IMR-90 (cell line): ENCODE results near the gene SMIM43. TPM values are rescaled to one million over a fixed set of nuclear protein-coding genes. Genes with fewer than 3 reads are reported as not detected.
A peak's percentile ranks its signal among the peaks of the same experiment; 100 is the strongest.

ENCODE experiments used
- ATAC-seq: fragments of 200-7000 bp; cut with Tn5 transposase; 2 replicates; pipeline ENCODE4 v1.9.1; 2020; ENCODE audit warnings: low read depth, mild to moderate bottlenecking, moderate library complexity
- BruUV-seq: library from RNA; stranded (reverse); fragments of 400-500 nt; replicated peaks from 2 replicates; lab custom pipeline; 2021; lab: Mats Ljungman, UMichigan
- CTCF ChIA-PET: fragments of 300-600 bp; formaldehyde crosslinking; extraction: SDS; loops from one replicate; lab custom pipeline; 2021; ENCODE audit warnings: antibody characterized with exemption; lab: Yijun Ruan, JAX
- POLR2A ChIA-PET: fragments of 300-600 bp; sonication (Branson Sonifier 250); formaldehyde crosslinking; loops from one replicate; lab custom pipeline; 2022; ENCODE audit warnings: antibody characterized with exemption; ENCODE audit not compliant: unreplicated experiment; lab: Charles Lee
- DNase-seq: peaks from one replicate; pipeline ENCODE4 v3.0.0; 2013
- H2AFZ ChIP-seq: replicated peaks from 2 replicates; pipeline ENCODE3; 2013; ENCODE audit warnings: low read length, mild to moderate bottlenecking; ENCODE audit not compliant: poor library complexity
- H2AK5ac ChIP-seq: 2 replicates; pipeline ENCODE4 v1.6.1; 2013; ENCODE audit warnings: low read depth, low read length, inconsistent platforms
- H2AK9ac ChIP-seq: replicated peaks from 2 replicates; pipeline ENCODE3; 2013; ENCODE audit warnings: mild to moderate bottlenecking, low read depth, low read length, moderate library complexity; ENCODE audit not compliant: poor library complexity
- H2BK120ac ChIP-seq: 2 replicates; pipeline ENCODE4 v1.6.1; 2013; ENCODE audit warnings: low read depth, low read length, inconsistent platforms
- H2BK15ac ChIP-seq: 3 replicates; pipeline ENCODE4 v1.6.1; 2013; ENCODE audit warnings: low read depth, low read length, inconsistent platforms
- H2BK20ac ChIP-seq: 2 replicates; pipeline ENCODE4 v1.6.1; 2013; ENCODE audit warnings: low read depth, mild to moderate bottlenecking, inconsistent platforms, low read length, moderate library complexity
- H2BK5ac ChIP-seq: 2 replicates; pipeline ENCODE4 v1.6.1; 2013; ENCODE audit warnings: mild to moderate bottlenecking, low read depth, low read length, inconsistent platforms; ENCODE audit not compliant: poor library complexity, severe bottlenecking
- H3K14ac ChIP-seq: replicated peaks from 2 replicates; pipeline ENCODE4 v1.6.1; 2013; ENCODE audit warnings: low read depth, low read length, inconsistent platforms
- H3K18ac ChIP-seq: 2 replicates; pipeline ENCODE4 v1.6.1; 2013; ENCODE audit warnings: low read depth, low read length, control low read depth
- H3K23ac ChIP-seq: 2 replicates; pipeline ENCODE4 v1.6.1; 2013; ENCODE audit warnings: low read depth, low read length, inconsistent platforms
- H3K27ac ChIP-seq: 2 replicates; pipeline ENCODE4 v1.5.1; 2013; ENCODE audit warnings: mild to moderate bottlenecking, control low read depth, low read length; ENCODE audit not compliant: insufficient read depth
- H3K27me3 ChIP-seq: 2 replicates; pipeline ENCODE4 v1.6.1; 2013; ENCODE audit warnings: low read length; ENCODE audit not compliant: control insufficient read depth, insufficient read depth
- H3K36me3 ChIP-seq: 2 replicates; pipeline ENCODE4 v1.6.1; 2013; ENCODE audit warnings: low read length, mixed read lengths; ENCODE audit not compliant: control insufficient read depth, insufficient read depth
- H3K4ac ChIP-seq: 2 replicates; pipeline ENCODE4 v1.6.1; 2013; ENCODE audit warnings: low read depth, low read length, inconsistent platforms
- H3K4me1 ChIP-seq: 2 replicates; pipeline ENCODE4 v1.6.1; 2013; ENCODE audit warnings: low read length, mixed read lengths; ENCODE audit not compliant: control insufficient read depth, insufficient read depth
- H3K4me2 ChIP-seq: 2 replicates; pipeline ENCODE4 v1.6.1; 2013; ENCODE audit warnings: low read depth, mild to moderate bottlenecking, control low read depth, low read length, moderate library complexity
- H3K4me3 ChIP-seq: 2 replicates; pipeline ENCODE4 v1.5.1; 2013; ENCODE audit warnings: low read depth, mild to moderate bottlenecking, control low read depth, low read length, moderate library complexity; ENCODE audit not compliant: insufficient read depth
- H3K56ac ChIP-seq: 2 replicates; pipeline ENCODE4 v1.6.1; 2013; ENCODE audit warnings: low read length, inconsistent platforms; ENCODE audit not compliant: insufficient read depth; ENCODE audit errors: extremely low read depth
- H3K79me1 ChIP-seq, 2 experiments: 2 replicates each; pipeline ENCODE4 v1.6.1; 2013; ENCODE audit warnings: low read length in 2 of 2, inconsistent platforms in 1 of 2, low read depth in 1 of 2
- H3K9ac ChIP-seq: 2 replicates; pipeline ENCODE4 v1.6.1; 2013; ENCODE audit warnings: low read depth, low read length, control low read depth
- H3K9me1 ChIP-seq: 2 replicates; pipeline ENCODE4 v1.6.1; 2013; ENCODE audit warnings: low read length, inconsistent platforms; ENCODE audit not compliant: insufficient read depth
- H3K9me3 ChIP-seq: 2 replicates; pipeline ENCODE4 v1.6.1; 2013; ENCODE audit warnings: low read length; ENCODE audit not compliant: control insufficient read depth, insufficient read depth
- H4K20me1 ChIP-seq: 2 replicates; pipeline ENCODE4 v1.6.1; 2013; ENCODE audit warnings: low read length, inconsistent platforms; ENCODE audit not compliant: insufficient read depth
- H4K5ac ChIP-seq: 2 replicates; pipeline ENCODE4 v1.6.1; 2013; ENCODE audit warnings: mild to moderate bottlenecking, low read depth, low read length, control low read depth
- H4K8ac ChIP-seq, 2 experiments: 2 replicates each; pipeline ENCODE4 v1.6.1; 2013; ENCODE audit warnings: low read depth in 2 of 2, low read length in 2 of 2, control low read depth in 1 of 2, inconsistent platforms in 1 of 2
- H4K91ac ChIP-seq: 2 replicates; pipeline ENCODE4 v1.6.1; 2013; ENCODE audit warnings: low read depth, low read length, inconsistent platforms; ENCODE audit not compliant: insufficient read depth
- BHLHE40 ChIP-seq: fragments of 150-350 bp; IDR thresholded peaks from 2 replicates; pipeline ENCODE4 v1.6.1; 2016; ENCODE audit warnings: mild to moderate bottlenecking, low read depth, low read length
- CEBPB ChIP-seq: IDR thresholded peaks from 2 replicates; pipeline ENCODE4 v1.6.1; 2012; ENCODE audit warnings: low read depth, low read length, improper control_type of control experiment
- CHD1 ChIP-seq: IDR thresholded peaks from 2 replicates; pipeline ENCODE4 v1.6.1; 2012; ENCODE audit warnings: low read depth, low read length, improper control_type of control experiment
- ELK1 ChIP-seq: fragments of 150-350 bp; IDR thresholded peaks from 2 replicates; pipeline ENCODE4 v1.6.1; 2016; ENCODE audit warnings: low read depth, mild to moderate bottlenecking, low read length, moderate library complexity, borderline replicate concordance
- MXI1 ChIP-seq: IDR thresholded peaks from 2 replicates; pipeline ENCODE4 v1.6.1; 2012; ENCODE audit warnings: low read depth, mild to moderate bottlenecking, low read length, moderate library complexity, borderline replicate concordance
- RCOR1 ChIP-seq: IDR thresholded peaks from 2 replicates; pipeline ENCODE4 v1.6.1; 2012; ENCODE audit warnings: mild to moderate bottlenecking, low read length, improper control_type of control experiment; ENCODE audit not compliant: insufficient replicate concordance
- RFX5 ChIP-seq: IDR thresholded peaks from 2 replicates; pipeline ENCODE4 v1.8.0; 2012; ENCODE audit warnings: low read depth, mild to moderate bottlenecking, low read length, moderate library complexity
- USF2 ChIP-seq: fragments of 150-350 bp; IDR thresholded peaks from 2 replicates; pipeline ENCODE4 v1.6.1; 2017; ENCODE audit warnings: mild to moderate bottlenecking, antibody characterized with exemption, low read length, low read depth
- WGBS, 2 experiments: methylation state at CpG; one replicate each; pipeline versions ENCODE4 v1.1.5 to v1.1.7; 2013; ENCODE audit warnings: missing lambda C conversion rate in 2 of 2; ENCODE audit not compliant: insufficient read length in 1 of 2; ENCODE audit errors: extremely low coverage in 2 of 2; 5-methylcytosine and 5-hydroxymethylcytosine counted together
- dilution Hi-C: fragments of 300-500 bp; cut with HindIII; formaldehyde crosslinking; loops from one replicate; pipeline ENCODE4 v1.14.3; 2018; ENCODE audit warnings: low sequenced_read_pairs; ENCODE audit not compliant: unreplicated experiment
- in situ Hi-C: fragments of 300-500 bp; cut with MboI; formaldehyde crosslinking; loops from 3 replicates; pipeline ENCODE4 v1.14.3; 2019; ENCODE audit warnings: low sequenced_read_pairs, inconsistent platforms, mixed read lengths
- intact Hi-C: fragments of 100-400 bp; cut with micrococcal nuclease; formaldehyde crosslinking; loops from 2 replicates; pipeline ENCODE4 v1.10.0; 2022
- polyA plus RNA-seq, 3 experiments: library from polyadenylated mRNA; depleted of rRNA; stranded (reverse); fragments of >200 nt; gene quantifications; 2 replicates each; pipeline ENCODE4 v1.2.3, GENCODE V29; 2012; ENCODE audit warnings: low replicate concordance in 1 of 3
- total RNA-seq: library from RNA; depleted of rRNA; stranded (reverse); fragments of >200 nt; gene quantifications from 2 replicates; pipeline ENCODE4 v1.2.3, GENCODE V29; 2012

The SMIM43 gene
- total and polyA plus RNA-seq, 2 of the 4 experiments (the other 2 are of a cell fraction): 1.4 to 2.8 TPM

GRCh38 chr4:121765368-121765705 lies 373 bp upstream of the SMIM43 start:
- Histone ChIP-seq H4K8ac (peak overlapping the region in 1 of 2 experiments; percentile 63; a peak in 3 of 4 replicates), H3K36me3 (no peaks in the 10 kb centered on the region), H3K23ac (peak overlapping the region; percentile 79; the same call in 1 of the 2 replicates), H4K20me1 (no peaks in the 10 kb centered on the region), H4K91ac (peak overlapping the region; percentile 81; the same call in 1 of the 2 replicates), H2BK20ac (peak overlapping the region; percentile 54), H3K79me1 (peaks cover 0 to 3% of the 10 kb centered on the region in 2 experiments; a peak in 2 of 4 replicates), H2BK120ac (peak overlapping the region; percentile 70), H3K4me3 (peak overlapping the region; percentile 95), H3K9me1 (0 out of 2 replicates have a peak, but pooled peaks cover 6% of the 10 kb centered on the region), H2AK5ac (no peak overlapping the region), H3K27me3 (no peaks in the 10 kb centered on the region), H3K56ac (no peak overlapping the region), H3K4me2 (peak overlapping the region; percentile 91), H2BK15ac (no peak overlapping the region; the same call in 2 of the 3 replicates), H2AK9ac (peak overlapping the region; percentile 68), H3K18ac (peak overlapping the region; percentile 16), H2AFZ (peak overlapping the region; percentile 92), H3K9me3 (no peaks in the 10 kb centered on the region), H3K4me1 (peaks cover 4% of the 10 kb centered on the region), H4K5ac (peak overlapping the region; percentile 61), H3K4ac (peak overlapping the region; percentile 40), H3K27ac (no peak overlapping the region; the same call in 1 of the 2 replicates), H3K14ac (0 out of 2 replicates have a peak overlapping the region, but pooled peaks have one; percentile 25), H2BK5ac (no peak overlapping the region), H3K9ac (peak overlapping the region; percentile 63)
- intact Hi-C loops: loop anchor here (5.0 kb wide), 1 partner anchor 52 kb away; no protein-coding TSS in a partner anchor
- no peak for ATAC-seq
- BruUV-seq: no TSS peak
- dilution Hi-C loops: no loop called here
- POLR2A ChIA-PET: no interaction called here
- TF ChIP-seq RFX5: no peak
- no peak for TF ChIP-seq BHLHE40
- no peak for TF ChIP-seq RCOR1
- TF ChIP-seq MXI1: no peak
- no peak for TF ChIP-seq CEBPB
- no peak for TF ChIP-seq USF2
- TF ChIP-seq CHD1: no peak
- TF ChIP-seq ELK1: no peak
- in situ Hi-C loops: no loop called here
- no peak for DNase-seq
- CTCF ChIA-PET: interaction anchor here (1.1 kb wide), 1 partner anchor 57 kb away, joined by 3 read pairs; no protein-coding TSS in a partner anchor
- WGBS, 2 experiments: no CpG with 5 or more reads among the region's 16 CpGs
